ENCODE results near the gene IDH3G.

Gene IDH3G

GRCh38 chrX:153784325-153784967, 9.7 kb downstream of the IDH3G start:
- no peak for DNase-seq

- DNase-seq, result no peak
Measured at GRCh38 chrX:153783378-153784013, 10.7 kb downstream of the IDH3G start.

DNA sequence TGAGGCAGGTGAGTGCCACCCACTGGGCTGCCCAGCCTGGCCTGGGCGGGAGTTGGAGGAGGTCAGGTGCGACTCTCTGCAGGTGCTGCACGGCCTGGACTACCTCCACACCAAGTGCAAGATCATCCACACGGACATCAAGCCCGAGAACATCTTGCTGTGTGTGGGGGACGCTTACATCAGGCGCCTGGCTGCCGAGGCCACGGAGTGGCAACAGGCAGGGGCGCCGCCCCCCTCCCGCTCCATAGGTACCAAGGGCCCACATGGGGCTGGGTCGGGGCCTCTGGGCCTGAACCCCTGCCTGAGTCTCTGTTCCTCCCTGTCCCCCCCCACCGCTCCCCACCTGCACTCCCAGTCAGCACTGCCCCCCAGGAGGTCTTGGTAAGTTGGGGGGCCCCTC, 11.3 kb downstream of the IDH3G start:
- no peak for DNase-seq

DNA sequence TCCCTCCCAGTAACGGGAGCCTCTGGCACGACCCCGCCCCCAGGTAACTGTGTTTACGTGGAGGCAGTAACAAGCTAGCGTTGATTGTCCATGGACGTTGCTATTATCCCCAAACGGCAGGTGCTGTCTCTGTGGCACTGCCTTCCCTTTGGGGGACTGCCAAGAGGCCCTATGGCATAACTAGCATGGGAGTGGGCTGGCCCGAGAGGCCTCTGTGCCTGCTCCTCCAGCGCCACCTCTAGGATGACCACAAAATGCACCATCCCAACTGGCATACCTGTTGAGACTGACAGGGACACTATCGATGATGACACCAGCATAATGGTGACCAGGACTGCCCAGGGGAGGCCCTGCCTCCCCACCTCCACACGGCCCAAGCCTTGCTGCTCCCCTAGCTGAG, 11.9 kb downstream of the IDH3G start:
- DNase-seq, result peak; percentile 91

- no peak for DNase-seq
Measured at GRCh38 chrX:153781428-153782047, 12.6 kb downstream of the IDH3G start.

- no peak for DNase-seq
Measured at GRCh38 chrX:153780678-153781427, 13.3 kb downstream of the IDH3G start, which contains the start of gene SRPK3. TSS of gene SRPK3 (plus strand) at chrX:153781041. CDS start at chrX:153781087, 46 bp downstream.

DNA sequence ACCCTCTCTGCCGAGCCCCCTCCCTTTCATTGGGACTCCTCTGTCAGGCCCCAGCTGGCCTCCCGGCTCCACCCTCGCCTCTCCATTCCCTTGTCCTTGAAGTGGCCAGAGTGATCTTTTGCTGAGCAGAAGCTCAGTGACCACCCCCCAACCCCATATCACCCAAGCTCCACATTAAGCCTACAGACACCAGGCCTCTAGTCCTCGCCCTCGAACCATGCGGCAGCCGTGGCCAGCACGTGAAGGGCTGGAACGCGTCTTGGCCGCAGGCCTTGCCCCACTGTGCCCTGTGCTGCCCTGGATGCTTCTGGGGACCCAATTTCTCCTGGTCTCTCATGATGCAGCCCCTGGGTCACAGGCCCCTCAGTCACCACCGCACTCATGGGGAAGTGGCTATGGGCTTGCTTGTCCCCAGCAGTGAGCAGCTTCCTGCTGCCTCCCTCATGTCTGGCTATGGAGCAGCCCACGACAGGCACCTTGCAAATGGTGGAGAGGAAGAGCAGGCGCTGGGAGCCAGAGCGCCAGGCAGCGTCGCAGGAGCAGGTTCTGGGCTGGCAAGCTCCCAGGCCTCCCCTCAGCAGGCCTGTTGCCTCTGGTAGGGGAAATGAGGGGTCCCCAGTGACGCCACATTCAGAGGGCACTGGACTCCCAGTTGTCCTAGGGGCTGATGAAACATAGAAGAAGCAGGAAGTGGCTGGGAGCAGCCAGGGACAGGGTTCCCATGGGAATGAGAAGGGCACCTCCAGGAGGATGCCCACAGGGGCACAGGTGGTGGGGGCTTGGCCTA, 14.1 kb downstream of the IDH3G start:
- DNase-seq, result no peak

GRCh38 chrX:153778684-153779101, 15.5 kb downstream of the IDH3G start:
- DNase-seq, result no peak

DNA sequence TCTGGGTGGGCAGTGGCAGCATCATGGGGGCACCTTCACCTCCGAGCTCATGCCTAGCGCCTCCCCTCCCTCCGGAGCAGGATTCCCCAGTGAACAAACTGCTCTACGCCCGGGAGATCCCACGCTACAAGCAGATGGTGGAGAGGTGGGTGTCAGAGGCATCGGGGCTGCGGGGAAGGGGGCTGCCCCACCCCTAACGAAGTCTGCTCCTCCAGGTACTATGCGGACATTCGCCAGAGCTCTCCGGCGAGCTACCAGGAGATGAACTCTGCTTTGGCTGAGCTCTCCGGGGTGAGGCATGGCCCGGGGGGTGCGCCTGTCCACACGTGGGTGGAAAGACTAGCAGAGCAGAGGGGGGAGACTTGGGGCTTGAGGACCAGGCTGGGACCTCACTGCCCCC, 16.0 kb downstream of the IDH3G start:
- no peak for DNase-seq

DNA sequence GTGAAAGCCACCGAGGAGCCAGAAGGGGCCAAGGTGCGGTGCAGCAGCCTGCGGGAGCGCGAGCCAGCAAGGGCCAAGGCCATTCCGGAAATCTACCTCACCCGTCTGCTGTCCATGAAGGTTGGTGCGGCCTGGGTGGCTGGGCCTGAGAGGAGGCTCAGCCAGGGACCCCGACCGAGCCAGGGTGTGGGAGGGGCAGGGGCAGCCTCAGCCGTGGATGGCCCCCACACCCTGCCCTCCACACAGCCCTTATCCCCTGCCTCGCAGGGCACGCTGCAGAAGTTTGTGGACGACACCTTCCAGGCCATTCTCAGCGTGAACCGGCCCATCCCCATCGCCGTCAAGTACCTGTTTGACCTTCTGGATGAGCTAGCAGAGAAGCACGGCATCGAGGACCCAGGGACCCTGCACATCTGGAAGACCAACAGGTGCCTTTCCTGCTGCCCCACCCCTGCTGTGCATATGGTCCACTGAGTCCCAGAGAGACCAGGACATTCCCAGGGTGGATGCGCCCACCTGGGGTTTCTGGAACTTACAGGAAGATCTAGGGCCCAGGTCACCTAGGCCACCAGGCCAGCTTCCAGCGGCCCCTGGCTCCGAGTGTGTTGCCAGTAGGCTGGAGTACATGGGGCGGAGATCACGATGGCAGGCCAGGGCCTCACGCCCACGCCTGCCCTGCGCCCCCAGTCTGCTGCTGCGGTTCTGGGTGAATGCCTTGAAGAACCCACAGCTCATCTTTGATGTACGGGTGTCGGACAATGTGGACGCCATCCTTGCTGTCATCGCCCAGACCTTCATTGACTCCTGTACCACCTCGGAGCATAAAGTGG, 16.7 kb downstream of the IDH3G start:
- DNase-seq, result no peak

GRCh38 chrX:153776611-153777045, 17.5 kb downstream of the IDH3G start:
- no peak for DNase-seq

DNA sequence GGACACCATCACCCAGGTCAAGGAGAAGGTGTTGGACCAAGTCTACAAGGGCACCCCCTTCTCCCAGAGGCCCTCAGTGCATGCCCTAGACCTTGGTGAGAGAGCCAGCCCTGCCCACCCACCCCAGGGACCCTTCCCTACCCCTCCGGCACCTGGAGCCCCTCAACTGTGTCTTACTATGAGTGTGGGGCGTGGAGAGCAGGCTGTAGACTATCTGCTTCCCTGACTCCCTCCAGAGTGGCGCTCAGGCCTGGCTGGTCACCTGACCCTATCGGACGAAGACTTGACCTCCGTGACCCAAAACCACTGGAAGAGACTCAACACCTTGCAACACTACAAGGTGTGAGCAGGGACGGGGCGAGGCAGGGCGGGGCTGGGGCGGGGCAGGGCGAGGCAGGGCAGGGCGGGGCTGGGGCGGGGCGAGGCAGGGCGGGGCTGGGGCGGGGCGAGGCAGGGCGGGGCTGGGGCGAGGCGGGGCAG, 18.0 kb downstream of the IDH3G start:
- no peak for DNase-seq

DNA sequence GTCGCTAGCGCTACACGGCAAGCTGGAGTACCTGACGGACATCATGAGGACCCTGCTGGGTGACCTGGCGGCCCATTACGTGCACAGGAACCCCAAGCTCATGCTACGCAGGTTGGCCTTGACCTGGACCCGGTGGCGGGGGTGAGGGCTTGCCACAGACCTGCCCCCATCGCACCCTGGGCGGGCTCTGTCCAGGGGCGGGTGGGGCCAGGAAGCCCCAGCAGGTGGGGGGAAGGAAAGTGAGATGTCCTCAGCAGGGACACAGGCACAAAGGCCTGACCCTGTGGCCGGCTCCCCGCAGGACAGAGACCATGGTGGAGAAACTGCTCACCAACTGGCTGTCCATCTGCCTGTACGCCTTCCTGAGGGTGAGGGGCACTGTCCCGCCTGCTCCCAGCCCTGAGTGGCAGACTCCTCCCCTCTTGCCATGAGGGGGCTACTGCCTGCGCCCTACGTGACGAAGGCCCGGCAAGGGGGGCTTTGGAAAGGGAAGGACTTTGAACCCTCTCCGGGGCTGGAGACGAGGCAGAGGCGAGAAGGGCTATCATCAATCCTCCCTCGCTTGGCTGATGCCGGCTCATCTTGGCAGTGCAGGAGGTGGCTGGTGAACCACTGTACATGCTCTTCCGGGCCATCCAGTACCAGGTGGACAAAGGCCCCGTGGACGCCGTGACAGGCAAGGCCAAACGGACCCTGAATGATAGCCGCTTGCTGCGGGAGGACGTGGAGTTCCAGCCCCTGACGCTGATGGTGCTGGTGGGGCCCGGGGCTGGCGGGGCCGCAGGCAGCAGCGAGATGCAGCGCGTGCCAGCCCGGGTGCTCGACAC, 18.7 kb downstream of the IDH3G start:
- DNase-seq, result no peak

DNA sequence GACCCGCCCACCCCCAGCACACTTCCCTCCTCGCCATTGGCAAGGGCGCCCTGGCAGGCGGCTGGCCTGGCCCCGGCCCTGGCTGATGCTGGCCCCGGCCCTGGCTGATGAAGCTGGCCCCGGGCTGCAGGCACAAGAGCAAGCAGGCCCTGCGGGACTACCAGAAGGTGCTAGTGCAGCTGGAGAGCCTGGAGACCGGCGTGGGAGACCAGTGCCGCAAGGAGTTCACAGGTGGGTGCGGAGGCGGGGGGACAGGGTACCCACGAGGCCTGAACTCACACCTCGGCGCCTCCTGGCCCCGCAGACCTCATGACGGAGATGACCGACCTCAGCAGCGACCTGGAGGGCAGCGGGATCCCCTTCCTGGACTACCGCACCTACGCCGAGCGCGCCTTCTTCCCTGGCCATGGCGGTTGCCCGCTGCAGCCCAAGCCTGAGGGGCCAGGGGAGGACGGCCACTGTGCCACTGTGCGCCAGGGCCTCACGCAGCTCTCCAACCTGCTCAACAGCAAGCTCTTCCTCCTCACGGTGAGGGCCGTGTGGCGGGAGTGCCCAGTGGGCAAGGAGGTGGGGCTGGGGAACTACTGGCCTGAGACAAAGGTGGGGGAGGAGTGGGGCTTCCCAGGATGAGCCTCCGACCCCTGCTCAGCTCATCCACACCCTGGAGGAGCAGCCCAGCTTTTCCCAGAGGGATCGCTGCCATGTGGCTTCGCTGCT, 19.4 kb downstream of the IDH3G start:
- no peak for DNase-seq

DNA sequence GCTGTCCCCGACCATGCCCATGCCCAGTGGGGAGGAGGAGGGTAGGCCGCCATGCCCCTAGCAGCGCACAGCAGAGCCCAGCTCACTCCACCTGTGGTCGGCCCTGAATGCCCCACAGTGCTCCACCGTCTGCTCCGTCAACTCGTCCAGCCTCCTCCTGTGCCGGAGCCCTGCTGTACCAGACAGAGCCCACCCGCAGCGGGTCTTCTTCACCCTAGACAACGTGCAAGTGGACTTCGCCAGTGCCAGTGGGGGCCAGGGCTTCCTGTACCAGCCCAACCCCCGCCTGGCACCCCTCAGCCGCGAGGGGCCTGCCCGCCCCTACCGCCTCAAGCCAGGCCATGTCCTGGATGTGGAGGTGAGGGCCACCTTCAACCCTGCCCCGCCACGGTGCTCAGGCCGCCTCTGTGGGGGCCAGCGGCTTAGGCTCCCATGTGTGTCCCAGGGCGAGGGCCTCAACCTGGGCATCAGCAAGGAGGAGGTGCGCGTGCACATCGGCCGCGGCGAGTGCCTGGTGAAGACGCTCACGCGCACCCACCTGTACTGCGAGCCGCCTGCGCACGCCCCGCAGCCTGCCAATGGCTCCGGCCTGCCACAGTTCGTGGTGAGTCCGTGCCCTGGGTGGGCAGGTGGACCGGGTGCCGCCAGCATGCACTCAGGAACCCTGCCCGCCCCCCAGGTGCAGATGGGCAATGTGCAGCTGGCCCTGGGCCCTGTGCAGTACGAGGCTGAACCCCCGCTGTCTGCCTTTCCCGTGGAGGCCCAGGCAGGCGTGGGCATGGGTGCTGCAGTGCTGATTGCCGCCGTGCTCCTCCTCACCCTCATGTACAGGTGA, 20.2 kb downstream of the IDH3G start:
- DNase-seq, result no peak

DNA sequence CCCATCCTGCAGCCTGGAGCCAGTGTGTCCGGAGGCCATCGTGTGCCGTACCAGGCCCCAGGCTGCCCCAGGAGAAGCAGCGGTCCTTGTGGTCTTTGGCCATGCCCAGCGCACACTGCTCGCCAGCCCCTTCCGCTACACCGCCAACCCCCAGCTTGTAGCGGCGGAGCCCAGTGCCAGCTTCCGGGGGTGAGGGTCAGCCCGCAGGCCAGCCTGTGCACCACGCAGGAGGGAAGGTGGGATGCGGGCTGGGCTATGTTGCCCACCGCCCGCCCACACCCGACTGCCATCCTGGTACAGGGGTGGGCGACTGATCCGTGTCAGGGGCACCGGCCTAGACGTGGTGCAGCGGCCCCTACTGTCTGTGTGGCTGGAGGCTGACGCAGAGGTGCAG, 21.0 kb downstream of the IDH3G start:
- DNase-seq, result no peak

DNA sequence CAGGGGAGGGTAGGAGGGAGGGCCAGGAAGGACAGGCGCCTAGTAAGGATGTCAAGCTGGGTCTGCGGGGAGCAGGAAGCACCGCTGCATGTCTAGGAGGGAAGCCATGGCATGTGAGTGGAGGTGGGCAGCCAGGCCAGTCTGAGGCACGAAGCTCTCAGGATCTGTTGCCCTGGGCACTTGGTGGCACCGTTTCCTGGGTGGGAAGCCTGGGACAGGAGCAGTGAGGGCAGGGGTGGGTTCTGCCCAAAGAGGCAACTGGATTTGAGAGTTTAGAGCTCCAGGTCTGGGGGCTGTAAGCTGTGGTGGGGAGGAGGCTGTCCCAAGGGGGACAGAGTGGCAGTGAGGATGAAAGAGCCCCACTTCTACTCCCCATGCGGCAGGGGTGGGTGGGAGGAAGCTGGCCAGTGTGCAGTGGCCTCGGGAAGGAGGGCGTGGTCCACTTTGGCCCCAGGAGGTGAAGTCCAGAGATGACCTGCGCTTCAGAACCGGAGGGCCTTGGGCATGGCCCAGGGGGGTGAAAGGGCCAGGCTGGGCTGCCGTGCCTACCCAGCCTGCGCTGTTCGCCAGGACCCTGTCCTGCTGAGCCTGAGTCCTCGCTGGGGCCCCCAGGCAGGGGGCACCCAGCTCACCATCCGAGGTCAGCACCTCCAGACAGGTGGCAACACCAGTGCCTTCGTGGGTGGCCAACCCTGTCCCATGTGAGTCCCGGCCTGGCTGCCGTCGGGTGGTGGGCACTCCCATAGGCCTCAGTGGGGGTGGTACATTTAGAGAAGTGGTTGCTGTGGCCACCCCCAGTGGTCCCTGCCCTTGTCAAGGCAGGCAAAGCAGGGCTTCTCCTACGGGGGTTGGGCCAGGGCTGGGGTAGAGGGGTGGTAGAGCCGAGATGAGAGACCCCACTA, 21.6 kb downstream of the IDH3G start:
- DNase-seq, result no peak

All from COR-L47 (cell line).